Vagina (tissue), 2 donors: ENCODE data around the gene FGFBP1. TPM values are rescaled to one million over a fixed set of nuclear protein-coding genes. Genes with fewer than 3 reads are reported as not detected.

Experiments
- DNase-seq, 2 donors: peaks; one replicate each; pipeline ENCODE4 v3.0.0-alpha.2; 2017; ENCODE audit errors: extremely low spot score in 2 of 2
- H3K27ac ChIP-seq: fragments of 200-600 bp; sonication (generic); one replicate; pipeline ENCODE4 v1.5.1; 2019
- H3K27me3 ChIP-seq: fragments of 200-600 bp; sonication (generic); one replicate; pipeline ENCODE4 v1.5.1; 2019
- H3K36me3 ChIP-seq, 2 donors: fragments of 200-600 bp; sonication (generic); one replicate each; pipeline ENCODE4 v1.5.1; 2017 to 2019
- H3K4me1 ChIP-seq: fragments of 200-600 bp; sonication (generic); one replicate; pipeline ENCODE4 v1.5.1; 2019
- H3K4me3 ChIP-seq, 2 donors: fragments of 200-600 bp; sonication (generic); 1 replicate in 1 of 2; 2 replicates in 1 of 2; pipeline ENCODE4 v1.5.1; 2016 to 2019
- H3K9me3 ChIP-seq: fragments of 200-600 bp; sonication (generic); one replicate; pipeline ENCODE4 v1.5.1; 2019
- CTCF ChIP-seq, 3 experiments: fragments of 450-650 bp in 2 of 3; fragments of 200-600 bp in 1 of 3; sonication (generic) in 1 of 3; IDR thresholded peaks; one replicate each; pipeline ENCODE4 v1.5.1; 2017 to 2019; ENCODE audit warnings: antibody characterized with exemption in 3 of 3, mild to moderate bottlenecking in 2 of 3, moderate library complexity in 2 of 3
- POLR2A ChIP-seq, 2 donors: fragments of 450-650 bp; IDR thresholded peaks; one replicate each; pipeline ENCODE4 v1.6.1; 2017; ENCODE audit warnings: antibody characterized with exemption in 2 of 2, mild to moderate bottlenecking in 2 of 2, moderate library complexity in 2 of 2
- POLR2AphosphoS5 ChIP-seq, 2 donors: sonication (generic); formaldehyde crosslinking; IDR thresholded peaks; one replicate each; pipeline ENCODE4 v1.9.0; 2017; ENCODE audit warnings: antibody characterized with exemption in 2 of 2, mild to moderate bottlenecking in 2 of 2, low read depth in 1 of 2; ENCODE audit not compliant: insufficient read depth in 1 of 2
- intact Hi-C: fragments of 100-400 bp; cut with DNase I; formaldehyde crosslinking; loops from one replicate; pipeline ENCODE4 v1.15.1; 2023
- total RNA-seq: library from RNA; depleted of rRNA; stranded (reverse); fragments of >200 nt; gene quantifications from one replicate; pipeline ENCODE4 v1.2.3, GENCODE V29; 2016

Gene FGFBP1
- total RNA-seq: 61.9 TPM

- Histone ChIP-seq H3K27ac (peak within 1 kb of the TSS; percentile 29), H3K9me3 (no peaks in the 10 kb centered on the region), H3K4me1 (peaks cover 4% of the 10 kb centered on the region), H3K27me3 (no peaks in the 10 kb centered on the region), H3K36me3 (no peaks in the 10 kb centered on the region), H3K4me3 (peak within 1 kb of the TSS in 1 of 2 donors; percentile 26)
- no peak for TF ChIP-seq CTCF (IDR thresholded peaks at IDR 0.05)
- no peak for TF ChIP-seq POLR2AphosphoS5 (IDR thresholded peaks at IDR 0.05; ENCODE audit: insufficient read depth in 1 of 2, low read depth in 1 of 2)
- no peak for TF ChIP-seq POLR2A (IDR thresholded peaks at IDR 0.05)
- DNase-seq: no peak
- intact Hi-C loops: no loop called here
These were observed at the start of gene FGFBP1 for GRCh38 chr4:15938640-15939039. Gene FGFBP1, minus strand, starts transcription at chr4:15938740. Its CDS starts 2,108 bp downstream, at chr4:15936632.

DNA sequence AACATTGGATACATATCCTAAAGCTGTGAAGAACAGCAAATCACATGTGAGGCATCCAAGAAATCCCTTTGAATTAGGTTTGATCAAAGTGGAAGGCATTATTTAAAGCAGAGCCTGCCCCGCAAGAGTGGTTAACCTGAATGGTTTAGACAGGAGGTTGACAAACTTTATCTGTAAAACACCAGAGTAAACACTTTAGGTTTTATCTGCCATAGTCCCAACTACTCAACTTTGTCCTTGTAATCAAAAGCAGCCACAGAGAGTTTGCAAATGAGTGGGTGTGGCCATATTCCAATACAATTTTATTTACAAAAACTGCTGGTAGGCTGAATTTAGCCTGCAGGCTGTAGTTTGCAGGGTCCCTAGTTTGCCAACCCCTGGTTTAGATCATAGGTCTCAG is 49.7 kb upstream of the FGFBP1 start:
- Histone ChIP-seq H3K9me3 (no peaks in the 10 kb centered on the region), H3K4me3 (no peak overlapping the region), H3K36me3 (no peaks in the 10 kb centered on the region), H3K4me1 (no peaks in the 10 kb centered on the region), H3K27ac (no peak overlapping the region), H3K27me3 (no peaks in the 10 kb centered on the region)
- TF ChIP-seq POLR2A (IDR thresholded peaks at IDR 0.05): no peak
- TF ChIP-seq POLR2AphosphoS5 (IDR thresholded peaks at IDR 0.05; ENCODE audit: insufficient read depth in 1 of 2, low read depth in 1 of 2): no peak
- no peak for TF ChIP-seq CTCF (IDR thresholded peaks at IDR 0.05)
- DNase-seq: no peak
- intact Hi-C loops: no loop called here

GRCh38 chr4:15986907-15987306 is 48.4 kb upstream of the FGFBP1 start:
- TF ChIP-seq CTCF (IDR thresholded peaks at IDR 0.05) (no peak), POLR2A (IDR thresholded peaks at IDR 0.05) (no peak), POLR2AphosphoS5 (IDR thresholded peaks at IDR 0.05; ENCODE audit: insufficient read depth in 1 of 2, low read depth in 1 of 2) (no peak)
- no peaks in the 10 kb centered on the region for H3K4me1 ChIP-seq
- no peak overlapping the region for H3K4me3 ChIP-seq
- no peaks in the 10 kb centered on the region for H3K9me3 ChIP-seq
- no peaks in the 10 kb centered on the region for H3K36me3 ChIP-seq
- no peak for DNase-seq
- intact Hi-C loops: no loop called here
- no peaks in the 10 kb centered on the region for H3K27me3 ChIP-seq
- no peak overlapping the region for H3K27ac ChIP-seq

DNA sequence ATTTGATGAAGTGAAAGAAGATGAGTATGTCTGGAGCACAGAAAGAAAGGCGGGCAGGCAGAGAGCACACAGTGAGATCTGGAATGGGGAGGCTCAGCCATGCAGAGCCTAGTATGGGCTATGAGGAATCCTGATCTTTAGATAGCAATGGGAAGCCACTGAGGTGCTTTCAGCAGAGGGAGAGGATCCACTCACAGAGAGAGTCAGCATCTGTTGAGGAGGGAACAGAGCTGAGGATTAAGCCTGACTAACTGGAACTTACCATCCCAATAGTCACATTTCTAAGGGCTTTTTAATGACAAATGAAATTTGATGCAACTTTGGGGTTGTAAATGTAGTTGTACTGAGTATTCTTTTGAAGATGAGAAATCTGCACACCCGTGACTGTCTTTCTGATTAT is 45.1 kb upstream of the FGFBP1 start:
- no peaks in the 10 kb centered on the region for H3K9me3 ChIP-seq
- TF ChIP-seq POLR2A (IDR thresholded peaks at IDR 0.05) (no peak), POLR2AphosphoS5 (IDR thresholded peaks at IDR 0.05; ENCODE audit: insufficient read depth in 1 of 2, low read depth in 1 of 2) (no peak), CTCF (IDR thresholded peaks at IDR 0.05) (no peak)
- H3K27me3 ChIP-seq: no peaks in the 10 kb centered on the region
- no peaks in the 10 kb centered on the region for H3K36me3 ChIP-seq
- DNase-seq: no peak
- H3K4me1 ChIP-seq: no peaks in the 10 kb centered on the region
- H3K4me3 ChIP-seq: no peak overlapping the region
- intact Hi-C loops: no loop called here
- H3K27ac ChIP-seq: no peak overlapping the region

- Histone ChIP-seq H3K27ac (no peak overlapping the region), H3K4me1 (no peaks in the 10 kb centered on the region), H3K4me3 (no peak overlapping the region), H3K27me3 (no peaks in the 10 kb centered on the region), H3K9me3 (no peaks in the 10 kb centered on the region), H3K36me3 (no peaks in the 10 kb centered on the region)
- DNase-seq: no peak
- intact Hi-C loops: no loop called here
- TF ChIP-seq POLR2AphosphoS5 (IDR thresholded peaks at IDR 0.05; ENCODE audit: insufficient read depth in 1 of 2, low read depth in 1 of 2): no peak
- TF ChIP-seq CTCF (IDR thresholded peaks at IDR 0.05): no peak
- no peak for TF ChIP-seq POLR2A (IDR thresholded peaks at IDR 0.05)
These were observed 44.4 kb upstream of the FGFBP1 start for GRCh38 chr4:15982842-15983524.
